ENCODE data around the gene SAP25. TPM values are rescaled to one million over a fixed set of nuclear protein-coding genes. Genes with fewer than 3 reads are reported as not detected.

SAP25 gene
- polyA plus RNA-seq, 1 of the 3 experiments (the other 2 are of a cell fraction): 1.2 TPM

GRCh38 chr7:100595188-100595587 lies 21.5 kb upstream of the SAP25 start:
- H3K4me1 ChIP-seq (ENCODE audit: control insufficient read depth in 1 of 2, insufficient read depth in 2 of 2, low read depth in 1 of 2, low read length in 1 of 2): peaks cover 0 to 4% of the 10 kb centered on the region in 2 experiments; a peak in 1 of 4 replicates
- no peak overlapping the region for H3K4me2 ChIP-seq
- DNase-seq: no peak
- H4K20me1 ChIP-seq (ENCODE audit: insufficient read depth): no peaks in the 10 kb centered on the region
- no peaks in the 10 kb centered on the region for H3K9me2 ChIP-seq
- CTCF ChIA-PET: interaction anchor here (0.9 to 1.8 kb wide), 8 partner anchors 8 to 129 kb away, joined by 3 to 9 read pairs (median 4); no protein-coding TSS in a partner anchor
- H3F3A ChIP-seq (replicated peaks; ENCODE audit: insufficient read depth): no peaks in the 10 kb centered on the region
- H3K27me3 ChIP-seq (ENCODE audit: insufficient read depth): no peaks in the 10 kb centered on the region
- no peaks in the 10 kb centered on the region for H3K36me3 ChIP-seq (replicated peaks in 1 of 2; ENCODE audit: control insufficient read depth in 1 of 2, insufficient read depth in 2 of 2, low read length in 1 of 2)
- no peak overlapping the region for H3K27ac ChIP-seq (ENCODE audit: low read depth in 2 of 2, low read length in 1 of 2)
- H3K4me3 ChIP-seq (ENCODE audit: low read depth in 2 of 2, low read length in 1 of 2): no peak overlapping the region
- no peaks in the 10 kb centered on the region for H3K9me3 ChIP-seq
- TF ChIP-seq FOSL2 (IDR thresholded peaks at IDR 0.05; ENCODE audit: borderline replicate concordance, low read depth) (no peak), POLR2AphosphoS5 (IDR thresholded peaks at IDR 0.05; ENCODE audit: low read depth, low read length) (no peak), MXI1 (IDR thresholded peaks at IDR 0.05; ENCODE audit: low read depth, low read length) (no peak), JUND (IDR thresholded peaks at IDR 0.05) (no peak), RCOR1 (IDR thresholded peaks at IDR 0.05; ENCODE audit: low read length) (no peak), ZBTB33 (IDR thresholded peaks at IDR 0.05; ENCODE audit: borderline replicate concordance, low read depth) (no peak), RXRA (IDR thresholded peaks at IDR 0.05; ENCODE audit: borderline replicate concordance, low read depth) (no peak), NRF1 (IDR thresholded peaks at IDR 0.05; ENCODE audit: low read depth, low read length) (no peak), FOXJ3 (CRISPR knock-in tag; IDR thresholded peaks at IDR 0.05) (no peak), MEF2A (IDR thresholded peaks at IDR 0.05; ENCODE audit: borderline replicate concordance, low read depth) (no peak), TEAD4 (IDR thresholded peaks at IDR 0.05; ENCODE audit: borderline replicate concordance, insufficient read depth) (no peak), YY1 (IDR thresholded peaks at IDR 0.05; ENCODE audit: low read depth) (no peak), FOXM1 (IDR thresholded peaks at IDR 0.05; ENCODE audit: low read depth) (no peak), IRF3 (IDR thresholded peaks at IDR 0.05; ENCODE audit: low read depth, low read length) (no peak), TCF12 (IDR thresholded peaks at IDR 0.05) (no peak), CTCF (IDR thresholded peaks at IDR 0.05) (no peak), PBX3 (IDR thresholded peaks at IDR 0.05) (no peak), GATA2 (CRISPR knock-in tag; IDR thresholded peaks at IDR 0.05) (no peak)
- WGBS (ENCODE audit: low lambda C conversion rate): 97% methylated on average over 7 of the region's 7 CpGs
- H2AFZ ChIP-seq (ENCODE audit: low read depth): no peak overlapping the region
- H3K79me2 ChIP-seq (ENCODE audit: insufficient read depth): no peaks in the 10 kb centered on the region
- POLR2A ChIA-PET: interaction anchor here (1.5 to 1.9 kb wide), 2 partner anchors 9 to 167 kb away, joined by 4 to 6 read pairs; partner anchors contain the start of genes FBXO24, LRCH4 and ZCWPW1
- H3K9ac ChIP-seq: no peak overlapping the region

Measured in SK-N-SH (cell line).